ENCODE results near the gene CAPZA1.

Gene CAPZA1

GRCh38 chr1:112678605-112679004, 59.0 kb downstream of the CAPZA1 start:
- DNase-seq: no peak

- DNase-seq: no peak
These were observed 66.3 kb downstream of the CAPZA1 start for GRCh38 chr1:112685913-112686312.

- DNase-seq: no peak
These were observed 66.8 kb downstream of the CAPZA1 start for GRCh38 chr1:112686417-112686816.

GRCh38 chr1:112686835-112687234, 67.2 kb downstream of the CAPZA1 start:
- no peak for DNase-seq

GRCh38 chr1:112687361-112687760, 67.7 kb downstream of the CAPZA1 start:
- DNase-seq: no peak

GRCh38 chr1:112687785-112688496, 68.3 kb downstream of the CAPZA1 start:
- no peak for DNase-seq

- no peak for DNase-seq
These were observed 69.2 kb downstream of the CAPZA1 start for GRCh38 chr1:112688781-112689193.

GRCh38 chr1:112689196-112689841, 69.7 kb downstream of the CAPZA1 start:
- no peak for DNase-seq

- no peak for DNase-seq
These were observed 70.2 kb downstream of the CAPZA1 start for GRCh38 chr1:112689842-112690237.

GRCh38 chr1:112692681-112693080, 73.0 kb downstream of the CAPZA1 start:
- DNase-seq: no peak

- no peak for DNase-seq
These were observed 74.2 kb downstream of the CAPZA1 start for GRCh38 chr1:112693821-112694220.

- DNase-seq: no peak
These were observed 74.8 kb downstream of the CAPZA1 start for GRCh38 chr1:112694363-112694929.

GRCh38 chr1:112695276-112695675, 75.6 kb downstream of the CAPZA1 start:
- DNase-seq: no peak

- DNase-seq: no peak
These were observed 77.1 kb downstream of the CAPZA1 start for GRCh38 chr1:112696578-112697314.

- DNase-seq: no peak
These were observed 78.2 kb downstream of the CAPZA1 start for GRCh38 chr1:112697781-112698201.

GRCh38 chr1:112698366-112699310, 79.0 kb downstream of the CAPZA1 start:
- no peak for DNase-seq

- DNase-seq: no peak
These were observed 80.0 kb downstream of the CAPZA1 start for GRCh38 chr1:112699425-112700144.

- peak; percentile 72 to 79 for DNase-seq
These were observed 80.9 kb downstream of the CAPZA1 start for GRCh38 chr1:112700290-112701226.

- no peak for DNase-seq
These were observed 81.8 kb downstream of the CAPZA1 start for GRCh38 chr1:112701227-112702066.

GRCh38 chr1:112702067-112702395, 82.4 kb downstream of the CAPZA1 start:
- DNase-seq: no peak
